Smooth muscle cell (in vitro differentiated cells): ENCODE measurements around the gene SGCB. TPM values are rescaled to one million over a fixed set of nuclear protein-coding genes. Genes with fewer than 3 reads are reported as not detected.

Source experiments
- DNase-seq: peaks from one replicate; lab custom pipeline; 2025; ENCODE audit not compliant: unreplicated experiment; lab: John Stamatoyannopoulos, UW
- H2AFZ ChIP-seq: fragments of 200-600 bp; sonication (generic); 2 replicates; pipeline ENCODE4 v1.6.0; 2016; ENCODE audit warnings: antibody characterized with exemption, low read depth, mild to moderate bottlenecking
- H3F3A ChIP-seq: fragments of 200-600 bp; sonication (generic); 2 replicates; pipeline ENCODE4 v1.6.0; 2017; ENCODE audit warnings: antibody characterized with exemption, low read depth
- H3K27ac ChIP-seq: fragments of 200-600 bp; sonication (generic); 2 replicates; pipeline ENCODE4 v1.5.1; 2016; ENCODE audit warnings: low read depth, mild to moderate bottlenecking
- H3K27me3 ChIP-seq: fragments of 200-600 bp; sonication (generic); 2 replicates; pipeline ENCODE4 v1.6.1; 2016; ENCODE audit warnings: low read depth, mild to moderate bottlenecking
- H3K36me3 ChIP-seq: fragments of 200-600 bp; sonication (generic); 2 replicates; pipeline ENCODE4 v1.5.1; 2016; ENCODE audit warnings: low read depth
- H3K4me1 ChIP-seq: fragments of 200-600 bp; sonication (generic); 2 replicates; pipeline ENCODE4 v1.5.1; 2016; ENCODE audit warnings: low read depth
- H3K4me2 ChIP-seq: fragments of 200-600 bp; sonication (generic); 2 replicates; pipeline ENCODE4 v1.6.0; 2016; ENCODE audit warnings: mild to moderate bottlenecking
- H3K4me3 ChIP-seq: fragments of 200-600 bp; sonication (generic); 2 replicates; pipeline ENCODE4 v1.5.1; 2016; ENCODE audit warnings: mild to moderate bottlenecking
- H3K79me2 ChIP-seq: fragments of 200-600 bp; sonication (generic); 2 replicates; pipeline ENCODE4 v1.6.0; 2016; ENCODE audit warnings: low read depth, mild to moderate bottlenecking
- H3K9ac ChIP-seq: fragments of 200-600 bp; sonication (generic); 2 replicates; pipeline ENCODE4 v1.6.0; 2016; ENCODE audit warnings: low read depth
- H3K9me3 ChIP-seq: fragments of 200-600 bp; sonication (generic); replicated peaks from 2 replicates; pipeline ENCODE4 v1.5.1; 2016; ENCODE audit warnings: low read depth
- H4K20me1 ChIP-seq: fragments of 200-600 bp; sonication (generic); 2 replicates; pipeline ENCODE4 v1.6.0; 2016; ENCODE audit warnings: low read depth
- WGBS: methylation state at CpG from one replicate; pipeline ENCODE4 v1.1.7; 2016; ENCODE audit warnings: low lambda C conversion rate; 5-methylcytosine and 5-hydroxymethylcytosine counted together
- polyA plus RNA-seq: library from polyadenylated mRNA; unstranded; fragments of >200 nt; fragmentation: Nextera tagmentation; extraction: Ambion mirVana; gene quantifications from 2 replicates; pipeline ENCODE4 v1.2.1, GENCODE V29; 2016
- total RNA-seq: library from RNA; depleted of rRNA; stranded (reverse); fragments of >200 nt; gene quantifications from 2 replicates; pipeline ENCODE4 v1.2.3, GENCODE V29; 2014
- TF ChIP-seq, protein P1 (sequence below): fragments of 200-600 bp; sonication (generic); IDR thresholded peaks from 2 replicates; pipeline ENCODE4 v1.5.1; 2017; ENCODE audit warnings: borderline replicate concordance, mild to moderate bottlenecking, antibody characterized with exemption; ENCODE audit not compliant: insufficient read depth, poor library complexity, severe bottlenecking

The SGCB gene
- total and polyA plus RNA-seq, 2 experiments from 2014 or later = 35.9 to 57.3 TPM

DNA sequence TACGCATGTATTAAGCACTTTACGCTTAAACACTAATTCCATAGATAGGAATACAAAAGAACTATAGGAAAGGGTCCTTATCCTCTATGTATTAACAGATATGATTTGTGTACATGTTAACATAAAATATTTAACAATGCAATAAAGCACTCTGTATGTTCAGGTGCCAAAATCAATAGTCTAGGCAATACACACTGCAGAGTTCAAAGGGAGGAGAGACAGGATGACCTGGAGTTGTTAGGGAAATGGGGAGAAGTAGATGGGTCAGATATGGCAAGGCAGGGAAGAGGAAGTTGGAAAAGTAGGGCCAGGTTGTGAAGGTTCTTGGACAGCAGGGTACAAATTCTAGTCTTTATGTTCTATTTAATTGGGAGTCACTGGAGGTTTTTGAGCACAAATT lies 2.9 kb downstream of the SGCB start:
- H3K36me3 ChIP-seq = no peaks in the 10 kb centered on the region
- H3K9ac ChIP-seq = no peak overlapping the region
- H4K20me1 ChIP-seq = peaks cover 47% of the 10 kb centered on the region
- H3K4me2 ChIP-seq = no peak overlapping the region
- 99% methylated on average over 2 of the region's 2 CpGs for WGBS
- TF ChIP-seq, protein P1, sequence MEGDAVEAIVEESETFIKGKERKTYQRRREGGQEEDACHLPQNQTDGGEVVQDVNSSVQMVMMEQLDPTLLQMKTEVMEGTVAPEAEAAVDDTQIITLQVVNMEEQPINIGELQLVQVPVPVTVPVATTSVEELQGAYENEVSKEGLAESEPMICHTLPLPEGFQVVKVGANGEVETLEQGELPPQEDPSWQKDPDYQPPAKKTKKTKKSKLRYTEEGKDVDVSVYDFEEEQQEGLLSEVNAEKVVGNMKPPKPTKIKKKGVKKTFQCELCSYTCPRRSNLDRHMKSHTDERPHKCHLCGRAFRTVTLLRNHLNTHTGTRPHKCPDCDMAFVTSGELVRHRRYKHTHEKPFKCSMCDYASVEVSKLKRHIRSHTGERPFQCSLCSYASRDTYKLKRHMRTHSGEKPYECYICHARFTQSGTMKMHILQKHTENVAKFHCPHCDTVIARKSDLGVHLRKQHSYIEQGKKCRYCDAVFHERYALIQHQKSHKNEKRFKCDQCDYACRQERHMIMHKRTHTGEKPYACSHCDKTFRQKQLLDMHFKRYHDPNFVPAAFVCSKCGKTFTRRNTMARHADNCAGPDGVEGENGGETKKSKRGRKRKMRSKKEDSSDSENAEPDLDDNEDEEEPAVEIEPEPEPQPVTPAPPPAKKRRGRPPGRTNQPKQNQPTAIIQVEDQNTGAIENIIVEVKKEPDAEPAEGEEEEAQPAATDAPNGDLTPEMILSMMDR = no peak
- no peaks in the 10 kb centered on the region for H3F3A ChIP-seq
- peaks cover 21% of the 10 kb centered on the region for H3K4me1 ChIP-seq
- H3K9me3 ChIP-seq = no peaks in the 10 kb centered on the region
- DNase-seq = no peak
- H3K27me3 ChIP-seq = no peaks in the 10 kb centered on the region
- no peak overlapping the region for H3K4me3 ChIP-seq
- no peak overlapping the region for H2AFZ ChIP-seq
- H3K27ac ChIP-seq = no peak overlapping the region
- peaks cover 56% of the 10 kb centered on the region for H3K79me2 ChIP-seq

DNA sequence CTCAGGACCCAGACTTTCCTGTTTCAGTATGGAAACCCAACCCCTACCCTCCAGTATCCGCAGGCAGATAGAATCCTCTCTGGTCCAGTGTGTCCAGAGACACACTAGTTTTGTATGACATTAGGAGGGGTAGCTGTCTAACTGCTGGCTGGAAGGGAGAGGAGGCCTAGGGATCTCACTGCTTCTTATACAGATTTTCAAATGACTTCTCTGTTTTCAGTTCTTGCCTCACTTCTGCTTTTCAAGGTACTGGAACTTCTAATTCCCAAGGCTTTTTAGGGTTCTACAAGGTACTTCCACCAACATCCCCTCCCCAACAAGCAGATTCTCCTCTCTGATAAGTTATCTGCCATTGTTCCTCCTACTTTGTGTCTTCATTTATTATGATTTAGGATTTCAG lies 6.1 kb downstream of the SGCB start:
- H3K4me1 ChIP-seq = peaks cover 21% of the 10 kb centered on the region
- no peaks in the 10 kb centered on the region for H3K9me3 ChIP-seq
- H2AFZ ChIP-seq = no peak overlapping the region
- no peak overlapping the region for H3K4me3 ChIP-seq
- DNase-seq = no peak
- H3K4me2 ChIP-seq = no peak overlapping the region
- peaks cover 47% of the 10 kb centered on the region for H4K20me1 ChIP-seq
- peaks cover 48% of the 10 kb centered on the region for H3K79me2 ChIP-seq
- TF ChIP-seq, protein P1 = no peak
- no peaks in the 10 kb centered on the region for H3F3A ChIP-seq
- no peak overlapping the region for H3K27ac ChIP-seq
- no peak overlapping the region for H3K9ac ChIP-seq
- no peaks in the 10 kb centered on the region for H3K27me3 ChIP-seq
- no peaks in the 10 kb centered on the region for H3K36me3 ChIP-seq
- WGBS = 94% methylated on average over 1 of the region's 1 CpG

DNA sequence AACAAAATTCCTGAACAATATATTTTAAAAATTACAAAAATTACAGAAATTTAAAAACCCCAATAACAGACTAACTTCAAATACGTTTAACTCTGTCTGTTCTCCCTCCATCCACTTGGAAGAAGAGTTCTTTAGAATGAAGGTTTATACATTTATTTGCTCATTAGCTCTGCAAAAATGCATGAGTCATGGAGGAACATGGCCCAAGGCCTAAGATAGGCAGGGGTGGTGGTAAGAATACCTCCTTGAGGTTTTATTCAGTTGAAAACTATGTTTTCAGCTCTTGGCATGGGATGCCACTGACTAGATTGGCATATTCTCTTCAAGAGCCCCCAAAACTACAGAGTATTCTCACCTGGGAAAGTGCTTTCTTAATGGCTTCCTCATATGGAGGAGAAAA lies 9.1 kb downstream of the SGCB start:
- no peak overlapping the region for H3K27ac ChIP-seq
- 83% methylated on average over 1 of the region's 1 CpG for WGBS
- no peak for DNase-seq

More for the DNA sequence above, 9.1 kb downstream of the SGCB start:
- no peak overlapping the region for H2AFZ ChIP-seq
- H3K79me2 ChIP-seq = peaks cover 20% of the 10 kb centered on the region
- H3K4me3 ChIP-seq = no peak overlapping the region
- no peaks in the 10 kb centered on the region for H3K36me3 ChIP-seq
- H3K4me1 ChIP-seq = peaks cover 8% of the 10 kb centered on the region
- no peak overlapping the region for H3K4me2 ChIP-seq
- TF ChIP-seq, protein P1 = no peak
- no peaks in the 10 kb centered on the region for H3K27me3 ChIP-seq
- no peaks in the 10 kb centered on the region for H3F3A ChIP-seq
- H3K9me3 ChIP-seq = no peaks in the 10 kb centered on the region
- no peak overlapping the region for H3K9ac ChIP-seq
- H4K20me1 ChIP-seq = peaks cover 30% of the 10 kb centered on the region
